ENCODE measurements around the gene TIMMDC1. TPM values are rescaled to one million over a fixed set of nuclear protein-coding genes. Genes with fewer than 3 reads are reported as not detected.
"Not testable (repeated sequence)": the region's sequence is repeated elsewhere in the genome, so short reads cannot be mapped to it uniquely, and the experiment has no call there.

The TIMMDC1 gene
- total RNA-seq, 1 experiment from 2014 or later: 74.0 TPM

DNA sequence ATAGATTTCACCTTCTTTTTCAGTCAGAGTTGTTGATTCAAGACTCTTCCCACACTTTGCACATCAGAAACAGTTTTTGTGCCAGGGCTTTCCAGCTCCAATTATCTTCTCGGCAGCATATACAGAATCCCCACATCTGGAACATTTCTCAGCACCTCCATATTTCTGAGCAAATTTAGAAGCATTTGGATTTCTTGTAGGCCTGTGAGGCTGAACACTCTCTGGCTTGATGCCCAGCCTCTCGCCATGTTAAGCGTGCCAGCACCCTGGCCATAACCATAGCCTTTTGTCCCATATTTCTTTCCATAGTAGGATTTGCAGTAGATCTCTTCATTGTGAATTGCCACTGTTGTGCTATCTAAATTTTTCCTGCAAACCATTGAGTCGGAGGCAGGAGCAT is 32.8 kb downstream of the TIMMDC1 start:
- DNase-seq: no peak
- no peak overlapping the region for H3K4me3 ChIP-seq
- no peak overlapping the region for H3K27ac ChIP-seq
- H3K27me3 ChIP-seq: no peaks in the 10 kb centered on the region
- H3K4me1 ChIP-seq: no peaks in the 10 kb centered on the region
- H3K36me3 ChIP-seq: no peaks in the 10 kb centered on the region
- no peaks in the 10 kb centered on the region for H3K9me3 ChIP-seq (replicated peaks)

DNA sequence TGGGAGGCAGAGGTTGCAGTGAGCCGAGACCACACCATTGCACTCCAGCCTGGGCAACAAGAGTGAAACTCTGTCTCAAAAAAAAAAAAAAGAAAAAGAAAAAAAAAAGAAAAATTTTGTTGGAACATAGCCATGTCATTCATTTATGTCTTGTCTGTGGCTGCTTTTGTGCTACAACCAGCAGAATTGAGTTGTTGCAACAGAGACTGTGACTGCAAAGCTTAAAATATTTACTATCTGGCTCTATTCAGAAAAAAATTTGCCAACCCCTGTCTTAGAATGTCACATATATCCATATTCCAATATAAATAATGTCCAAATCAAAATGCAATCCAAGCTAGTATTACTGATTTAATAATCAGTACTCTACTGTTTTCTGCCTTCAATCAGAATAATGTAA is 35.9 kb downstream of the TIMMDC1 start:
- Histone ChIP-seq H3K4me1 (no peaks in the 10 kb centered on the region), H3K27me3 (no peaks in the 10 kb centered on the region)
- DNase-seq: no peak

DNA sequence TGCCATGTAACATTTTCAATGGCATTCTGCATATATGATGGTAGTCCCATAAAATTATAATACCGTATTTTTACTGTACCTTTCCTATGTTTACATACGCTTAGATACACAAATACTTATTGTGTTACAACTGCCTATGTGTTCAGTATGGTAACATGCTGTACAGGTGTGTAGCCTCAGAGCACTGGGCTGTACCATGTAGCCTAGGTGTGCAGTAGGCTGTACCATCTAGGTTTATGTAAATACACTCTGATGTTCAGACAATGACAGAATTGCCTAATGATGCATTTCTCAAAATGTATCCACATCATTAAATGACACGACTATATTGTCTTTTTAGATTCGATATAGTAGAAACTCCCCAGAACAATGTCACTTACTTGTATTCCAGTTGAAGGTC is 38.4 kb downstream of the TIMMDC1 start:
- H3K36me3 ChIP-seq: no peaks in the 10 kb centered on the region
- H3K27me3 ChIP-seq: no peaks in the 10 kb centered on the region
- no peak for DNase-seq
- H3K4me3 ChIP-seq: no peak overlapping the region
- H3K9me3 ChIP-seq (replicated peaks): no peaks in the 10 kb centered on the region
- no peak overlapping the region for H3K27ac ChIP-seq
- H3K4me1 ChIP-seq: no peaks in the 10 kb centered on the region

More for the DNA sequence above, 35.9 kb downstream of the TIMMDC1 start:
- H3K9me3 ChIP-seq (replicated peaks): no peaks in the 10 kb centered on the region
- no peak overlapping the region for H3K4me3 ChIP-seq
- H3K27ac ChIP-seq: no peak overlapping the region
- H3K36me3 ChIP-seq: no peaks in the 10 kb centered on the region

DNA sequence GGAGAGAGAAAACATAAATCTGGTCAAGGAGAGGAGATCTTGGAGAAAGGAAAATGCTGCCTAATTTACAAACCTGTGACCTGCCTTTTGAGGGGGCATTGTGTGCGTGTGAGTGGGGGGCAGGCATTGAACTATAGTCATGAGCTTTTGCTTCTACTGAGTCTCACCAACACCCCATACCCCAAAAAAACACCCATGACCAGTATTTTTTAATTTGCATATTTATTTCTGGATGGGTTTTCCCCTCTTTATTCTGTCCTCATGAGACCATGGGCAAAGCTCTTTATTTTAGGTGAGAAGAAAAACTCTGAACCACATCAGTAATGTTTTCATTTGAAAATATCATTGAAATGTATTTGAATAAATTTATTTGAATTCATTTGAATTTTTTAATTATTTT is 40.4 kb downstream of the TIMMDC1 start:
- no peak for DNase-seq
- no peak overlapping the region for H3K4me3 ChIP-seq
- no peaks in the 10 kb centered on the region for H3K36me3 ChIP-seq
- no peaks in the 10 kb centered on the region for H3K27me3 ChIP-seq
- H3K4me1 ChIP-seq: no peaks in the 10 kb centered on the region
- no peaks in the 10 kb centered on the region for H3K9me3 ChIP-seq (replicated peaks)
- no peak overlapping the region for H3K27ac ChIP-seq

DNA sequence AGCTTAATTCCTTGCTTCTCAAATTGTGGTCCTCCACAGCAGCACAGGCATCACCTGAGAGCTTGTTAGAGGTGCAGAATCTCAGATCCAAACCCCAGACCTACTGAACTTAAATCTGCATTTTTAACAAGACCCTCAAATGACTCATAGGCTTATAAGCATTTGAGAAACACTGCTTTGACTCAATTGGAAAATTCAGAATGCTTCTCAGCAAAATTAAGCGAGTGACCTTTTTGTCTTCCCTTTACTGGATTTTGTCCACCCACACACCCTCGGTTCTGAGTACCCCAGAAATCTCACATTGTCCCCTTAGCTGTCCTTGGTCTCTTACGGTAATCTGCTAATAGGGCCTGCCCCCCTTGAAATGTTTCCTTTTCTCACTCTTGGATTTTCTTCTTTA is 43.2 kb downstream of the TIMMDC1 start:
- no peak overlapping the region for H3K4me3 ChIP-seq
- H3K9me3 ChIP-seq (replicated peaks): no peaks in the 10 kb centered on the region
- no peak overlapping the region for H3K27ac ChIP-seq
- DNase-seq: no peak
- no peaks in the 10 kb centered on the region for H3K4me1 ChIP-seq
- H3K36me3 ChIP-seq: no peaks in the 10 kb centered on the region
- no peaks in the 10 kb centered on the region for H3K27me3 ChIP-seq

DNA sequence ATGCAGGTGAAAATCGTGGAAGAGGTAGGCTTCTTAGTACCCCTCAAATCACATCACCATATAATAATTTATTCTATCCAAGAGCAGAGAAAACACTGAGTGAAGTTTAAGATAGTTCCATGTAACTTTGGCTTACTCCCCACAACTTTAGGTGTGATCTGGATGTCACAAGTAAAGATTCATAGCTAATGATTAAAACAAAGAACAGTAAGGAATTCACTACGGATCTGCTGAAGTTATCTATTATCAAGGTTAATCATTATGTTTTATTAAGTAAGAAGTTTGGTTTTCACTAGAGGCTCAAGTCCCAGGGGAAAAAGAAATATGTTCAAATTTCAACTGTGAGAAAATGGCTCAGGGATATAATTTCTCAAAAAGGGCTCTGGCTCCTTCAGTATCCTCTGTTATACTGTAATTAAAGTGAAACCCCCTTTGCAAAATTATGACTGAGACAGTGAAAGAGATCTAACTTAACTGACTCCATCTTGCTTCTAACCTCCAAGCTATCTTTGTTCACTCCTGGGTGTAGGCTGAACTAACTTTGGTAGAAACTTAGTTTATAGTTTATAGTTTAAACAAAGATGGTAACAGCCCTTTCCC is 43.9 kb downstream of the TIMMDC1 start:
- H3K27me3 ChIP-seq: no peaks in the 10 kb centered on the region
- H3K4me3 ChIP-seq: no peak overlapping the region
- DNase-seq: no peak
- H3K36me3 ChIP-seq: no peaks in the 10 kb centered on the region
- no peaks in the 10 kb centered on the region for H3K4me1 ChIP-seq
- H3K27ac ChIP-seq: no peak overlapping the region
- no peaks in the 10 kb centered on the region for H3K9me3 ChIP-seq (replicated peaks)

DNA sequence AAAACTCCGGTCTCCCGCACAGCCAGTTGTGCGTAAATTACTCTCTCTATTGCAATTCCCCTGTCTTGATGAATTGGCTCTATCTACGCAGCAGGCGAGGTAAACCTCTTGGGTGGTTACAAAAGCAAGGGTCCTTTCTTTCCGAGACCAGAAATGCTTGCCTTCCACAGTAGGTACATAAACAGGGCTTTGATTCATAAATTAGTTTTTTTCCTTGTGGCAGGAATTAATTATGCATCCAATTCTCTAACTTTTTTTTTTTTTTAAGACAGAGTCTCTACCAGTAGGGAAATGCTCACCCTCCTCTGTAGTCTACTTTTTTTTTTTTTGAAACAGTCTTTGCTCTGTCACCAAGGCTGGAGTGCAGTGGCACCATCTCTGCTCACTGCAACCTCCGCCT is 44.8 kb downstream of the TIMMDC1 start:
- H3K4me3 ChIP-seq: no peak overlapping the region
- no peaks in the 10 kb centered on the region for H3K36me3 ChIP-seq
- H3K27ac ChIP-seq: no peak overlapping the region
- no peaks in the 10 kb centered on the region for H3K27me3 ChIP-seq
- no peaks in the 10 kb centered on the region for H3K9me3 ChIP-seq (replicated peaks)
- no peaks in the 10 kb centered on the region for H3K4me1 ChIP-seq
- DNase-seq: no peak

DNA sequence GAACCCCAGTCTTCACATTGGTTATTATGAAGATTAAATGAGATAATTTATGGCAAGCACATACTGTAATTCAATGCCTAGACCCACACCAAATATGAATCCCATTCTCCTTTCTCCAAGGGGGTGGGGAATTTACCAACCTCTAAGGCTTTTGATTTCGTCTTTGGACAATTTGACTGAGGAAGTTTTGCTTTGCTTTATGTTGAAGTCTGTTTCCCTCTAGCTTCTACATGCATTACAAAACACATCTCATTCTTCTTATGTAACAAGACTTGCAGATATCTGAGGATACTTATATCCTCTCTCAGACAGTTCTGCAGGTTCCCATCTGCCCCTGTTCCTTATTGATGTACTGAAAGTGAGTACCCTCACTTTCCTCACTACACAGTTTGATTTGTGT is 48.9 kb downstream of the TIMMDC1 start:
- DNase-seq: no peak
- Histone ChIP-seq H3K4me1 (no peaks in the 10 kb centered on the region), H3K27me3 (no peaks in the 10 kb centered on the region), H3K4me3 (no peak overlapping the region), H3K9me3 (replicated peaks) (no peaks in the 10 kb centered on the region), H3K36me3 (no peaks in the 10 kb centered on the region), H3K27ac (no peak overlapping the region)

DNA sequence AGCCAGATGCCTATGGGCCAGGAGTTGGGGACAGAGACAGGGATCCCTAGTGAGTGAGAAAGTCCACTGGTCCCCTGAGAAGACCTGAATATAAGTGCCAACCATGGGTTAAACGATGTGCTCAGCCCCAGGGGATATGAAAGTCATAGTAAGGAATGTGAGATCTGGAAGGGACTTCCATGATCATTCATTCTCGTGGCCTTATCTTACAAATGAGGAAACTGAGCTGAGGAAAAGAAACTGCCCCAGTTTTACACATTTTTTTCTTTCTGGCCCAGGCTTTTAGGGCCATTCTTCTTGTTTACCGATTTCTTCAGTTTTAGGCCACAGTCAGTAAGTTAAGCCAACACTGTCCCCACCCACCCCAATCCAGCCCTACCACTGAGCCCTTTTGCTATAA is 50.0 kb downstream of the TIMMDC1 start:
- H3K27ac ChIP-seq: no peak overlapping the region
- H3K9me3 ChIP-seq (replicated peaks): no peaks in the 10 kb centered on the region
- no peaks in the 10 kb centered on the region for H3K4me1 ChIP-seq
- no peaks in the 10 kb centered on the region for H3K36me3 ChIP-seq
- H3K27me3 ChIP-seq: no peaks in the 10 kb centered on the region
- DNase-seq: no peak
- H3K4me3 ChIP-seq: no peak overlapping the region

DNA sequence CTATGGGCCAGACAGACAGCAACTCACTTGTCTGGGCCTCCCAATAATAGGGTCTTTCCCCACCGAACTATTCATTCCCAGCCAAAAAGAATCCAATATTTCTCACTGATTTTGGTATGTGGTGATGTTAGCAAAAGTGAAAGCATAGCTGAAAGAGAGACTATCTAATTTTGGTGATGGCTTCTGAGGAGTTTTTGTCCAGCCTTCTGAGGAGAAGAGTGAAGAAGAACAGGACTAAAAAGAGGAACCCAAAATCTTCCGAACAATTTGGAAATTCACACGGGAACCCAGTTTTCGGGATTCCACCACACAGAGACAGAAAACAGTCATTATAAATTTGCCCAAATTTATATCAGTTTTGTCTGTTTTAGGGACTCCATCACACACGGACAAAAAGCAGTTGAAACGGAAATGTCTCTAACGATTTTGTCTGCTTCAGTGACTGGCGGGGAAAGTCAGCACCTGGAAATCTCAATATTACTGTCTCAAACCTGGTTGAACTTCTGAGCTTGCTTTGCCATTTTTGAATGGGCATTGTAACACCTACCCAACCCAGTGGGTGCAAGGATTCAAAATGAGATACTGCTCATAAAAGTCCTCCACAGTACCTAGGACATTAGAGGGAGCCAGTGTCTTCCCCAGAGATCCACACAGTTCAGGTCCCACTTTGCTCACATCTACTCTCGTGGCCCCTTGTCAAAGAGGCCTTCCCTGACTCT is 52.0 kb downstream of the TIMMDC1 start:
- Histone ChIP-seq H3K9me3 (replicated peaks) (no peaks in the 10 kb centered on the region), H3K27me3 (no peaks in the 10 kb centered on the region; the same call in 1 of the 2 replicates), H3K4me3 (no peak overlapping the region), H3K4me1 (no peaks in the 10 kb centered on the region), H3K27ac (no peak overlapping the region), H3K36me3 (no peaks in the 10 kb centered on the region)
- DNase-seq: no peak

DNA sequence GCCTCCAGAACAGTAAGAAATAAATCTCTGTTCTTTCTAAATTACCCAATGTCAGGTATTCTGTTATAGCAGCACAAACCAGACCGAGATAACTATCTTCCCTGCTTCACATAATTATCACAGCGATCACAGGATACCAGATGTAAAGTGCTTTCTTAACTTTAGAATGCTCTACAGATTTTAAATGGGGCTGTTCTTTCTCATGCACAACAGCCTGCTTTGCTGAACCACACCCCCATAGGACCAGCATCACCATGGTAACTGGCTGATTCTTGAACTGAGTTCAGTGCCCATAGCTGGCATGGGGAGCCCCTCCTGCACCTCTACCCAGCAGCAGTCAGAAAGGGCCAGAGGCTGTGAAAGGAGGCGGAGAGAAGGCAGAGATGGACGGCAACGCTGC is 53.3 kb downstream of the TIMMDC1 start:
- Histone ChIP-seq H3K4me3 (no peak overlapping the region), H3K9me3 (replicated peaks) (no peaks in the 10 kb centered on the region), H3K27me3 (no peaks in the 10 kb centered on the region; the same call in 1 of the 2 replicates), H3K36me3 (no peaks in the 10 kb centered on the region), H3K4me1 (no peaks in the 10 kb centered on the region), H3K27ac (no peak overlapping the region)
- DNase-seq: no peak

DNA sequence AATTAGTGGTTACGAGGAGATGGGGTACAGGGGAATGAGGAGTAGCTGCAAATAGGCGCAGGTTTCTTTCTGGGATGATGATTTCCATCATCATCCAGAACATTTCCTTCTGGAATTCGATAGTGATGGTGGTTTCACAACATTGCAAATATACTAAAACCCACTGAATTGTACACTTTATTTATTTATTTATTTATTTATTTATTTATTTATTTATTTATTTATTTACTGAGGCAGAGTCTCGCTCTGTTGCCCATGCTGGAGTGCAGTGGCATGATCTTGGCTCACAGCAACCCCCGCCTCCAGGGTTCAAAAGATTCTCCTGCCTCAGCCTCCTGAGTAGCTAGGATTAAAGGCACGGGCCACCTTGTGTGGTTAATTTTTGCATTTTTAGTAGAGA is 54.6 kb downstream of the TIMMDC1 start:
- not testable (repeated sequence) for H3K27me3 ChIP-seq; DNase-seq; H3K27ac ChIP-seq; H3K9me3 ChIP-seq (replicated peaks); H3K4me3 ChIP-seq; H3K36me3 ChIP-seq; H3K4me1 ChIP-seq

DNA sequence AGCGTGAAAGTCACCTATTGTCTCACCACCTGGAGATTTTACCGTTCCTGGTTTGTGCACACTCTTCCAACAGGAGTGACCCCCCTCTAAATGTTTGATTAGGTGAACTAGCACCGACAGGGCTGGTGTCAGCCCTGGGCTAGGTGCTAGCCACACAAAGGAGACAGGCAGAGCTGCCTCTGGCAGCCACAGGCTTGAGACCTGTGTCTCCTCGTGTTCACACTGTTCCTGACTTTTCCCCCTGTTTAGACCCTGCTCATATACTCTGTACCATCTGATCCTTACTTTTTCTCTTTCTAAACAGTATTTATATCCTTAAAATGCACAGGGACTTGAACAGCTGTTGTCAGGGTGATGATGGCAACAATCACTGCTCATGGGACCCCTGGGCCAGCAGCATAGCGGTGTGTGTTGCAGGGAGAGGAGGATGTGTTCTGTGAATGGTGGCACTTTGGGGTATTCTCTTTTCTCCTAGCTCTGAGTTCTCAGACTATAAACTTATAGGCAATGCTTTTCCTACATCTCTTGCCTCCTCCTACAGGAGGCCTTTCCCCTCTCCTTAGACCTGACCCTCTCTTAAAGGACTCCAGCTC is 55.6 kb downstream of the TIMMDC1 start:
- DNase-seq: no peak

DNA sequence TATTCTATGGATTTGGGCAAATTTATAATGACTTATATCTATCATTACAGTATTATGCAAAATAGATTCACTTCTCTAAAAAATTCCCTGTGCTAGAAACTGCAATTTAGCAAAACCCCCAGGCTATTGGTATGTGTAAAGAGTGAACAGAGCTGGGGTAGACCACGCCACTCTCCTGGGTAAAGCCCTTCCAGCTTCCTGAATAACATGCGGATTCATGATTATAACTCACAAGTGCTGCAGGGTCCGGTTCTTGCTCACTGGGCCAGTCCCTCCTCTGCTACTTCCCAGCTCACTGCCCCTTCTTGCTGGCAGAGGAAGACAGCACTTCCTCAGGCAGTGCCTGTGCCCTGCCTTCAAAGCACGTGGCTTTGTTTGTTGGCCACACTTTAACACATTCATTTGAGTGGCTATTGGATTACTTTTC is 57.0 kb downstream of the TIMMDC1 start:
- Histone ChIP-seq H3K4me3 (no peak overlapping the region), H3K4me1 (no peaks in the 10 kb centered on the region), H3K27ac (no peak overlapping the region), H3K27me3 (no peaks in the 10 kb centered on the region; the same call in 1 of the 2 replicates), H3K9me3 (replicated peaks) (no peaks in the 10 kb centered on the region), H3K36me3 (no peaks in the 10 kb centered on the region)
- DNase-seq: no peak

More for the DNA sequence above, 55.6 kb downstream of the TIMMDC1 start:
- Histone ChIP-seq H3K36me3 (no peaks in the 10 kb centered on the region), H3K4me3 (no peak overlapping the region), H3K27me3 (no peaks in the 10 kb centered on the region; the same call in 1 of the 2 replicates), H3K27ac (no peak overlapping the region), H3K9me3 (replicated peaks) (no peaks in the 10 kb centered on the region), H3K4me1 (no peaks in the 10 kb centered on the region)

DNA sequence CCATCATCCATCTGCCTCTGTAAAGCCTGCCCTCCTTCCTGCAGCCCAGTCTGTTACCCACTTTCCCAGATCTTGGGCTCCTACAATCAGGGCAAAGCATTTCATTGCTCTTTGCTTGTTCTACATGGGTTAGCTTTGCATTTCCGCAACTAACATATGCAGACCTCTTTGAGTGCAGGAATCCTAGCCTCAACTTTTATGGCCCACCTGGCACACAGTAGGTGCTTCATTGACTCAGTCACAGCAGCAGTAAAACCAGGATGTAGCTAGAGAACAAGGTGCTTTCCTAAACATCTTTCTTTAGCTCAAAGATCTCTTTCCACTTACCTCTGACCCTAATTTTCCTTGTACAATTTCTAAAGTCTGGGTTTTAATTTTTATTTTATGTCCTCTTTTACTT is 57.6 kb downstream of the TIMMDC1 start:
- H3K27ac ChIP-seq: no peak overlapping the region
- no peaks in the 10 kb centered on the region for H3K4me1 ChIP-seq
- DNase-seq: no peak
- no peaks in the 10 kb centered on the region for H3K36me3 ChIP-seq
- H3K9me3 ChIP-seq (replicated peaks): no peaks in the 10 kb centered on the region
- H3K27me3 ChIP-seq: no peaks in the 10 kb centered on the region; the same call in 1 of the 2 replicates
- no peak overlapping the region for H3K4me3 ChIP-seq

Data from SJCRH30 (cell line).